GM12891 (cell line): ENCODE data around the gene CCDC178.

Source experiments
- PAX5 ChIP-seq: IDR thresholded peaks from 2 replicates; pipeline ENCODE4 v1.6.1; 2011; ENCODE audit warnings: low read length, moderate library complexity, mild to moderate bottlenecking; ENCODE audit not compliant: insufficient read depth, severe bottlenecking
- POLR2A ChIP-seq: IDR thresholded peaks from 2 replicates; pipeline ENCODE4 v1.6.1; 2011; ENCODE audit warnings: low read depth, low read length, control low read depth
- POLR2AphosphoS5 ChIP-seq: IDR thresholded peaks from 2 replicates; pipeline ENCODE4 v1.6.1; 2011; ENCODE audit warnings: low read depth, low read length, control low read depth
- POU2F2 ChIP-seq: IDR thresholded peaks from 2 replicates; pipeline ENCODE4 v1.6.1; 2011; ENCODE audit warnings: low read depth, mild to moderate bottlenecking, control low read depth, low read length, moderate library complexity
- SPI1 ChIP-seq: IDR thresholded peaks from 2 replicates; pipeline ENCODE4 v1.6.1; 2011; ENCODE audit warnings: low read depth, low read length, control low read depth
- TAF1 ChIP-seq: IDR thresholded peaks from 2 replicates; pipeline ENCODE4 v1.6.1; 2011; ENCODE audit warnings: low read depth, low read length, control low read depth

DNA sequence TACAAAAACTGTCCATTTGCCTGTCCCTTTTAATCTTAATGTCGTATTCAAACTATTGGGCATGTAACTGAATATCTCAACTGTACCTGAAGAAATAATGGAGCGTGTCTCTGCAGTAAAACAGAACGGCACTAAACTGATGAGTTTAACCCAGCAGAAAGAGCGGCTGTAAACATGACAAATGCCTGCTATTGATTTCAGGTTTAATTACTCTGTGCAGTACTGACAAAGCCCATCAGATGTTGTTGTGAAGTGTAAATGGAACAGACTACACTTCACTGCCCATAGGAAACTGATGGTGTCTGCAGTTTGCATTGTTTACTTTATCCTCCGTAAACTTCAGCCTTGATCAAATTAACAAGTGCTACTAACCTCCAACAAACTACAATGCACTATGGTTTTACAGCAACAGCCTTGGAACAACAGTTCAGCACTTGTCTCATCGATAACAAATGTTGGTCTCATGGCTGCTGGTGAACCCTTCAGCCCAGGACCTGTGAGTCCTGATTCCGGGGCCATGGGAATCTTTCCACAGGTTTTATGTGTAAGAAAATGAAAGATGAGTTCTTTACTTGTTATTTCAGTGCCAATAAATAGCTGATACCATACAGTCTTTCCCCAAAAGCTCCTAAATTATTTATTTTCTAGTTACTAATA is 316.5 kb downstream of the CCDC178 start:
- TF ChIP-seq POLR2A: no peak
- TF ChIP-seq POLR2AphosphoS5: no peak
- TF ChIP-seq TAF1: no peak
- no peak for TF ChIP-seq POU2F2
- TF ChIP-seq SPI1: no peak
- TF ChIP-seq PAX5: no peak
